Neural cell (in vitro differentiated cells): ENCODE data around the gene CARD9. TPM values are rescaled to one million over a fixed set of nuclear protein-coding genes. Genes with fewer than 3 reads are reported as not detected.

ENCODE experiments used
- H2AFZ ChIP-seq: fragments of 200-600, 300-800 bp; sonication (generic), shearing (Covaris generic); 2 replicates; pipeline ENCODE4 v1.6.0; 2014; ENCODE audit warnings: low read depth, mild to moderate bottlenecking, antibody characterized with exemption, low read length, moderate library complexity
- H3F3A ChIP-seq: fragments of 200-600 bp; shearing (Covaris generic); 2 replicates; pipeline ENCODE4 v1.6.1; 2016; ENCODE audit warnings: mild to moderate bottlenecking, moderate library complexity, mixed read lengths, antibody characterized with exemption, low read length; ENCODE audit not compliant: insufficient read depth, poor library complexity, severe bottlenecking
- H3K27ac ChIP-seq: fragments of 200-600, 300-800 bp; sonication (generic), shearing (Covaris generic); 2 replicates; pipeline ENCODE4 v1.5.1; 2014; ENCODE audit warnings: mild to moderate bottlenecking, low read length, moderate library complexity
- H3K27me3 ChIP-seq: fragments of 300-800, 200-600 bp; sonication (generic), shearing (Covaris generic); 2 replicates; pipeline ENCODE4 v1.6.0; 2014; ENCODE audit warnings: mild to moderate bottlenecking, low read depth, low read length, moderate library complexity; ENCODE audit not compliant: insufficient read depth
- H3K36me3 ChIP-seq: fragments of 300-800, 200-600 bp; sonication (generic), shearing (Covaris generic); 2 replicates; pipeline ENCODE4 v1.5.1; 2014; ENCODE audit warnings: mild to moderate bottlenecking, antibody characterized with exemption, low read length, moderate library complexity; ENCODE audit not compliant: insufficient read depth
- H3K4me2 ChIP-seq: fragments of 300-800, 200-600 bp; sonication (generic), shearing (Covaris generic); 2 replicates; pipeline ENCODE4 v1.6.0; 2014; ENCODE audit warnings: mild to moderate bottlenecking, low read length
- H3K4me3 ChIP-seq: fragments of 300-800, 200-600 bp; sonication (generic), shearing (Covaris generic); 2 replicates; pipeline ENCODE4 v1.5.1; 2014; ENCODE audit warnings: mild to moderate bottlenecking, low read length, moderate library complexity
- H3K79me2 ChIP-seq: fragments of 200-600 bp; shearing (Covaris generic); replicated peaks from 2 replicates; pipeline ENCODE4 v1.6.0; 2014; ENCODE audit warnings: mild to moderate bottlenecking, low read length, moderate library complexity; ENCODE audit not compliant: insufficient read depth
- H3K9ac ChIP-seq: fragments of 300-800, 200-600 bp; sonication (generic), shearing (Covaris generic); 2 replicates; pipeline ENCODE4 v1.6.1; 2016; ENCODE audit warnings: mild to moderate bottlenecking, low read length, mixed read lengths
- H3K9me2 ChIP-seq: fragments of 200-600 bp; shearing (Covaris generic); 2 replicates; pipeline ENCODE4 v1.6.1; 2016; ENCODE audit warnings: mild to moderate bottlenecking, low read length, mixed read lengths; ENCODE audit not compliant: insufficient read depth
- H3K9me3 ChIP-seq: fragments of 200-600, 300-800 bp; sonication (generic), shearing (Covaris generic); 2 replicates; pipeline ENCODE4 v1.6.1; 2016; ENCODE audit warnings: mild to moderate bottlenecking, mixed run types, low read length, moderate library complexity, mixed read lengths
- H4K20me1 ChIP-seq: fragments of 200-600 bp; shearing (Covaris generic); 2 replicates; pipeline ENCODE4 v1.6.1; 2016; ENCODE audit warnings: mild to moderate bottlenecking, mixed run types; ENCODE audit not compliant: insufficient read depth
- CTCF ChIP-seq: fragments of 450-650 bp; IDR thresholded peaks from 2 replicates; pipeline ENCODE4 v1.5.1; 2014; ENCODE audit warnings: antibody characterized with exemption, mild to moderate bottlenecking, moderate library complexity; ENCODE audit not compliant: poor library complexity, severe bottlenecking
- EP300 ChIP-seq: fragments of 450-650 bp; conservative IDR thresholded peaks from 2 replicates; pipeline ENCODE4 v1.6.1; 2014; ENCODE audit warnings: antibody characterized with exemption, mild to moderate bottlenecking, moderate library complexity; ENCODE audit not compliant: poor library complexity, severe bottlenecking
- EZH2 ChIP-seq: fragments of 200-600, 300-800 bp; shearing (Covaris generic), sonication (generic); IDR thresholded peaks from 2 replicates; pipeline ENCODE4 v1.6.1; 2014; ENCODE audit warnings: antibody characterized with exemption, low read length, borderline replicate concordance, mild to moderate bottlenecking; ENCODE audit not compliant: insufficient read depth, poor library complexity, severe bottlenecking
- MXI1 ChIP-seq: fragments of 450-650 bp; conservative IDR thresholded peaks from 2 replicates; pipeline ENCODE4 v1.6.1; 2014; ENCODE audit warnings: antibody characterized with exemption, mild to moderate bottlenecking; ENCODE audit not compliant: poor library complexity, severe bottlenecking
- POLR2AphosphoS5 ChIP-seq: IDR thresholded peaks from 2 replicates; pipeline ENCODE4 v1.6.1; 2012
- RAD21 ChIP-seq: fragments of 450-650 bp; conservative IDR thresholded peaks from 2 replicates; pipeline ENCODE4 v1.6.1; 2014; ENCODE audit warnings: antibody characterized with exemption, mild to moderate bottlenecking, moderate library complexity
- REST ChIP-seq: IDR thresholded peaks from 2 replicates; pipeline ENCODE4 v1.6.1; 2012; ENCODE audit warnings: borderline replicate concordance
- SMC3 ChIP-seq: fragments of 450-650 bp; conservative IDR thresholded peaks from 2 replicates; pipeline ENCODE4 v1.6.1; 2014; ENCODE audit warnings: antibody characterized with exemption, mild to moderate bottlenecking, moderate library complexity; ENCODE audit not compliant: poor library complexity
- TAF1 ChIP-seq: IDR thresholded peaks from 2 replicates; pipeline ENCODE4 v1.6.1; 2012; ENCODE audit warnings: low read depth
- polyA plus RNA-seq: library from polyadenylated mRNA; depleted of rRNA; stranded (reverse); fragments of >200 nt; gene quantifications from 2 replicates; pipeline ENCODE4 v1.2.3, GENCODE V29; 2014

Gene CARD9
- polyA plus RNA-seq, 1 donor from 2014 or later, result 0.77 TPM

GRCh38 chr9:136346927-136347465 is 26.5 kb downstream of the CARD9 start:
- Histone ChIP-seq H3K9me3 (no peaks in the 10 kb centered on the region), H3K9ac (no peak overlapping the region), H3K36me3 (no peaks in the 10 kb centered on the region), H3K27me3 (no peaks in the 10 kb centered on the region), H3F3A (no peaks in the 10 kb centered on the region), H3K4me2 (no peak overlapping the region), H2AFZ (no peak overlapping the region), H3K4me3 (no peak overlapping the region), H3K27ac (no peak overlapping the region), H3K9me2 (no peaks in the 10 kb centered on the region), H4K20me1 (no peaks in the 10 kb centered on the region), H3K79me2 (no peaks in the 10 kb centered on the region)
- no peak for TF ChIP-seq TAF1
- peak; percentile 8 for TF ChIP-seq POLR2AphosphoS5

- Histone ChIP-seq H2AFZ (no peak overlapping the region), H3K36me3 (no peaks in the 10 kb centered on the region), H3K9me2 (no peaks in the 10 kb centered on the region), H3K9ac (no peak overlapping the region), H3K4me2 (no peak overlapping the region), H3K9me3 (no peaks in the 10 kb centered on the region), H3K27ac (no peak overlapping the region), H3K27me3 (no peaks in the 10 kb centered on the region), H3K4me3 (no peak overlapping the region), H3F3A (no peaks in the 10 kb centered on the region), H3K79me2 (no peaks in the 10 kb centered on the region), H4K20me1 (no peaks in the 10 kb centered on the region)
- no peak for TF ChIP-seq RAD21
- TF ChIP-seq SMC3, result no peak
- no peak for TF ChIP-seq TAF1
- TF ChIP-seq CTCF, result no peak
- no peak for TF ChIP-seq MXI1
- TF ChIP-seq EP300, result no peak
- no peak for TF ChIP-seq POLR2AphosphoS5
- TF ChIP-seq REST, result no peak
- TF ChIP-seq EZH2, result no peak
Measured at GRCh38 chr9:136346157-136346481, 27.4 kb downstream of the CARD9 start.
